Measurements from ENCODE around the gene OASL.

Gene OASL

DNA sequence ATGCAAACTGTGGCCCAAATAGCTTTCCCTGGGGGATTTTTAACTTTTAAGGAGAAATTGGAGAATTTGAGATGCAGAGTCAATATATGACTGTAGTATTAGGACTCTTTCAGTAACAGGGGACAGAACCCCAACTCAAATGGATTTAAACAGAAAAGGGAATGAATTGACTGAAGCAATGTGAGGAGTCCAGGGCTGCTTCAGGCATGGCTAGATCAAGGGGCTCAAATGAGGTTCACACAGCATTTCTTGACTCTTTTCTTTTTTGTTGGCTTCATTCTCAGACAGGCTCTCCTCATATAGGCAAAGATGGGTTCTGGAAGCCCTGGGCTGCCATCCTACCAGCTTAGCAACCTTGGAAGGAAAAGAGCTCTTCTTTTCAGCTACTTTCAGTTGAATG is 47.1 kb downstream of the OASL start:
- DNase-seq (ENCODE audit: low read depth in 2 of 2) = no peak

DNA sequence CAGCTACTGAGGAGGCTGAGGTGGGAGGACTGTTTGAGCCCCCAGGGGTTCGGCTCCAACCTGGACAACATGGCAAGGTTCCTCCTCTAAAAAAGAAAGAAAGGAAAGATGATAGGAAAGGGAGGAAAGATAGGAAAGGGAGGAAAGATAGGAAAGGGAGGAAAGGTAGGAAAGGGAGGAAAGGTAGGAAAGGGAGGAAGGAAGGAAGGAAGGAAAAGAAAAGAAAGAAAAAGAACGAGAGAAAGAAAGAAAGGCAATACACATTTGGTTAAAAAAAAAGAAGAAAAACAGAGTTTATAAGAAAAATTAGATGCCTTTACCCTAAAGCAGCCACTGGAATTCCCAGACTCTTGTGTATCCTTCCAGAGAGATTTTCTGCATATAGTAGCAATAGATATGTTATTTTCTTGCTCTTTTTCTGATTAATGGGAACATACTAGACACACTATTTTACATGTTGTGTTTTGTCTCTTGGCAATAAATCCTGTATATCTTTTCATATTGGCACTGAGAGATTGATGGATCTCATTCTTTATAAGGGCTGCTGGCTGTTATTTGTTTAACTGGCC is 48.5 kb downstream of the OASL start:
- DNase-seq (ENCODE audit: low read depth in 2 of 2) = no peak

DNA sequence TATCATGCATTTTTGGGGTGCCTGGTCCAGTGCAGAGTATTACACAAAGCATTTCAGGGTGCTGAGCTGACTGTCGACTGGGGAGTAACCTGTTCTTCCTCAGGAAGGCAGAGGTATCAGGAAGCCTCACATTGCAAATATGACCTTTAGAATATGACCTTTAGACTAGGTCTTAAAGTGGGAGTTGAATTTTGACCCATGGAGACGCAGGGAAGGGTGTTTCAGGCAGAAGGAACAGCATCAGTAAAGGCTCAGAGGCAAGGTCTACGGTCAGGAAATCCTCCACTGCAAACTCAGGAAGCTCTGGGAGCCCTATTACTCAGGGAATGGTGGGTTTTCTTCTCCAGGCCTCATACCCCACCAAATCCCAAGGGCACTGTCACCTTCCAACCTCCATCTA is 49.4 kb downstream of the OASL start:
- DNase-seq (ENCODE audit: low read depth in 2 of 2) = no peak

DNA sequence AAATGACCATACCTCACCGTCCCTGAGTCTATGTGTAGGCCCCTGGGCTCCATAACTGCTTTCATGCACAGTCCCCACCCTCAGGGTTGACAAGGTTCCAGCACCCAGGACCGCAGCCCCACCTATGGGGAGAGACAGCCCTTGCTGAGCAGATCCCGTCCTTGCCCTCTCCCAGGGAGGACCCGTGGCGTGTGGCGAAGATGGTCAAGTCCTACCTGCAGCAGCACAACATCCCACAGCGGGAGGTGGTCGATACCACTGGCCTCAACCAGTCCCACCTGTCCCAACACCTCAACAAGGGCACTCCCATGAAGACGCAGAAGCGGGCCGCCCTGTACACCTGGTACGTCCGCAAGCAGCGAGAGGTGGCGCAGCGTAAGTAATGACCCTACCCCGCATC is 50.4 kb downstream of the OASL start:
- no peak for DNase-seq (ENCODE audit: low read depth in 2 of 2)

DNA sequence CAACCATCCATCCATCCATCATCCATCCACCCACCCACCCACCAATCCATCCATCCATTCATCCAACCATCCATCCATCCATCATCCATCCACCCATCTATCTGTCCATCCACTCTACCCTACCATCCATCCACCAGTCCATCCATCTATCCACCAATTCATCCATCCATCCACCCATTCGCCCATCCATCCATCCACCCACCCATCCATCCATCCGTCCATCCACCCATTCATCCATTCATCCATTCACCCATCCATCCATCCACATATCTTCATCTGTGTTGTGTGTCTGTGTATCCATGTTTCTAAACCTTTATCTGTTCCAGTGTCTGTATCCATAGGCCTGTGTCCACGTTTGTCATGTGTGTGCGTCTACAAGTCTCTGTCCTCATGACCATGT is 50.8 kb downstream of the OASL start:
- no peak for DNase-seq (ENCODE audit: low read depth in 2 of 2)

DNA sequence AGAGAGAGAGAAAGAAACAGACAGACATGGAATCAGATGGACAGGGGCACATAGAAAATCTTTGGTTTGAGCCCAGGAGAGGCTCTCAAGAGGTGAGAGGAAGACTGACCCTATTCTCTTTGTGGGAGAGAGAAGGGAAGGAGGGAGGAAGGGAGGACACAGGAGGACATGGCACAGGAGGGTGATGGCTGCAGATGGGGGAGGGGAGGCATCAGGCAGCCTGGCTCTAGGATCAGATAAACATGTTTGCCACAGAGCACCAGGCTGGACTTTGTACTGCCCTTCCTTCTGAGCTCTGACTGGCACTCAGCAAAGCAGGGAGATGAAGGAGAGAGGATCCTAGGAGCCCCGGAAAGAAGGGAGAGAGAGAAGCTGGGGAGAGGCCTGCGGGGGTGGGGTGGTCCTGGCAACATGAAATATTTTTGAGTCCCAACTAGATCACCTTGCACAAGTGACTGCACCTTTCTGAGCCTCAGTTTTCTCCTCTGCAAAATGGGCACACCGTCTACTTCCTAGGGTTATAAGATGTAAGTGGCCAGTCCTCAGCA is 54.6 kb downstream of the OASL start:
- no peak for DNase-seq (ENCODE audit: low read depth in 2 of 2)

DNA sequence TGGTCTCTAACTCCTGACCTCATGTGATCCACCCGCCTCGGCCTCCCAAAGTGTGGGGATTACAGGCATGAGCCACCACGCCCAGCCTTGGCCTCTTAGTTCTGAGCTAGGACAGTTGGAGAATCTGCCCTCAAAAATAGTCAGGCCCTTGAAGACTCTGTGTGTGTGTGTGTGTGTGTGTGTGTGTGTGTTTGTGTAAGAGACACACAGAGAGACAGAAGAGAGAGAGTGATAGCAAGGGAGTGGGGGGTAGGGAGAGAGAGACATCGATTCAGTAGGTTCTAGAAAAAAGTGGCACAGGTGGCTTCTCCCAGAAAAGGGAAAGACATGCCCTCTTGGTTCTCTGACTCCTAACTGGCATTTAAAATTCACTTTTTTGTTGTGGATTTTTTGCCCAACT is 55.3 kb downstream of the OASL start:
- DNase-seq (ENCODE audit: low read depth in 2 of 2) = no peak

DNA sequence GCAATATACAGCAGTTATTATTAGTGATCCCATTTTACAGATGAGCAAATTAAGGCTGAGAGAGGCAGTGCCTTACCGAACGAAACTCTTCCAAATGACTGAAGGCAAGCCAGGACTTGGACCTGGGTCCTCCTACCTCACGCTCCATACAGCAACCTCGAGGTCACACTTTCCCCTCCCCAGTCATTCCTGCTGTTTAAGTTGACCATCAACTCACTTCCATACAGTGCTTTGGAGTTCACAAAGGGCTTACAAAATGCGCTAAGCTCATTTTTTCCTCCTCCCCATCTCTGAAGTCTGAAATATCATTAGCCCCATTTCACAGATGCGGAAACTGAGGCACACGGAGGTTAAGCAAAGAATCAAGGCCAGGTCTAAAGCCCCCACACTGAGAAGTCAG is 56.4 kb downstream of the OASL start:
- DNase-seq (ENCODE audit: low read depth in 2 of 2) = no peak

DNA sequence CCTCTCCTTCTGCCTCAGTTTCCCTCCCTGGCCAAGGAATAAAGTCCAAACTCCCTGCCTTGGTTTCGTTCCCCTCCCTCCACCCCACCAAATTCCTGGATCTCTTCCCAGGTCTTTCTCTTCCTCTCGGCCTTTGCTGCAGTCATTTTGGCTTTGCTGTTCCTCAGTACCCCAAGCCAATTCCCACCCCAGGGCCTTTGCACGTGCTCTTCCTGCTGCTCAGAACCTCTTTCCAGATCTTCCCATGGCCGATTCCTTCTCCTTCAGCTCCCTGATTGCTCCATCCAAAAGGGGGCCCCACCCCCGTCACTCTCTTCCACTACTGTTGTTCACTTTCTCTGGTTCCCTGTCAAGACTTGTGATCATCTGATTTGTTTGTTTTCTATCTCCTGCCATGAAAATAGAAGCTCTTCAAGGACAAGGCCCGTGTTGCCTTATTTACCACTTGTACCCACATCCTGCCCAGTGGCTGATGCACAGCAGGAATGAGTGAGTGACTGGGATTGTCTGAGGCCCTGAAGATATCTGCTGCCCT is 57.6 kb downstream of the OASL start:
- DNase-seq (ENCODE audit: low read depth in 2 of 2) = no peak

DNA sequence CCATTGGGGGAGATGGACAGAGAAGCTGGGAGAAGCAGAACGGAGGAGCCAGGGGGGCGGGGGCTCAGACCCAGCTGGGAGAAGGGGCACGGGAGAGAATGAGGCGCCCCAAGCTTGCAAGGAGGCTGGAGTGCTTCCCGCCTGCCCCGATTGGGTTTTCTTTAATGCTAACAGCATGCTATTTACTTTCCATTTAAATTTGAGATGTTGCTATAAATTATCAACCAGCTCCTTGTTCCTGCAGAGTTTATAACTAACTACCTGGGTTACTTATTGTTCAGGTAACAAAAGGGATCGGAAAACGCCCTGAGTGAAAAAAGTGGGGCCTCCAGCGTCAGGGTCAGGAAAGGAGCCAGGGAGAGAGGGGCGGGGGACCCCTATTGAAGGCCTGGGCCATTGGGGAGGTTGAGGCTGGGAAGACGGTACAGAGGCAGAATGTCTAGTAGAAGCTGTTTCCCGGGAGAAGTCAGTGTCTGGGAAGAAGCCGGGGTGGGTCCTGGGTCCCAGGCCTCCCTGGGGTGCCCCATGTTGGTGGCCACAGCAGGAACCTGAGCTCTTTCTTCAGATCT is 58.2 kb downstream of the OASL start:
- no peak for DNase-seq (ENCODE audit: low read depth in 2 of 2)

DNA sequence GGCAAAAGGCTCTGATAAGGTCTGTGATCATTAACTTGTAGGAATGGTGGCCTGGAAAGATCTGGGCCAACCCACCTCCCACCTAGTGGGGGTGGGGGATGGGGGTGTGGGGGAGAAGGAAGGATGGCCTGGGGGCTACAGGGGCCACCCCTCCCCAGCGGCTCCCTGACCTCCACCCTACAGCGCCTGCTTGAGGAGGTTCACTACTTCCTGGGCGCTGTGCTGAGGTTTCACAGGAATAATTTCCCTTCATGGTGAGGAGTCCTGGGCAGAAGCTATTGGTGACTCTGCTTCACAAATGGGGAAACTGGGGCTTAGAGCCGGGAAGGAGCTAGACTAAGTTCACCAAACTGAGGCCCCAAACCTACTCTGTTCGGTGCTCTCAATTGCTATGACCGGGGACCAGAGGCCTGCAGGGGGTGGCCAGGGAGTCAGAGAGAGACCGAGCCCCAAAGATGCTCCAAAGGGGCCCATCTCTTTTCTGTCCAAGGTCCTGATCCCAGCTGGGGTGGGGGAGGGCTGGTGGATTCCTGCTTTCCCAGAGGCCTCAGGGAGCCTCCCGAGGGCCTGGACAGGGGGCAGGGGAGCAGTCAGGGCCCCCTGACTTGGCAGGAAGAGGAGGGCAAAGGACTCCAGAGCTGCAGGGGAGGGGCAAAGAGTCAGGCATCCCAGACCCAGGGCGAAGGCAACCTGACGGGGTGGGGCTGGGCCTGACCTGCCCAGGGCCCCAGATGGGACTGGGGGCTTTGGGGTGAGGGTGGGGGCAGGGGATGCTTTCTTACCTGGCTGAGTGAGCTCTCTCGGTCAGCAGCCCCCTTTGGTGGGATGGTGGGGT is 59.0 kb downstream of the OASL start:
- DNase-seq (ENCODE audit: low read depth in 2 of 2) = no peak

DNA sequence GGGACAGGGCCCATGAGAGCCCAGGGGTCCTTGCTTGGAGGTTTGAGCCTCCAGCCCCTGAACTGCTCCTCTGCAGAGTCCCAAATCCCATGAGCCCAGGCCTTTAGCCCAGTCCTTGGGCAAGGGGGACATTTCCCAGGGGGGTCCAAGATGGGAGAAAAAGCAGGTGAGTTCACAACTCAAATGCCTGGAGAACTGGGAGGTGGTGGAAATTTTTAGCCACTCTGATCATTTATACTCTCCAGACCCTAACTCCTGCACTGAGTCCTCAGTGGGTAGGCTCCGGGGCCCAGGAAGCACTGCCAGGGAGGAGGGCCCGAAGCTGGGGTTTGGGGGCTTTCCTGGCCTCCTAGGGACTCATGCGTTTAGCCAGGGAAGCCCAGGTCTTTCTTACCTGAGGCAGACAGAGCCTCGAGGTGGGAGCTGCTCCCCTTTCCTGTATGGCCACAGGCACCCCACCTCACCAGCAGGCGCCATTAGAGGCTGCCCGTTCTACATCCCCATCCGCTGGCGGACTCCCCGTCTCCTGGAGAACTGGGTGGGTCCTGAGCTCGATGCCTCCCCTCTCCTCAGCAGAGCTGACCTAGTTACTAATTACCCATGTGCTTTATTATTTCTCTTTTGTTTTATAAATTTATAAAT is 59.7 kb downstream of the OASL start:
- no peak for DNase-seq (ENCODE audit: low read depth in 2 of 2)

DNA sequence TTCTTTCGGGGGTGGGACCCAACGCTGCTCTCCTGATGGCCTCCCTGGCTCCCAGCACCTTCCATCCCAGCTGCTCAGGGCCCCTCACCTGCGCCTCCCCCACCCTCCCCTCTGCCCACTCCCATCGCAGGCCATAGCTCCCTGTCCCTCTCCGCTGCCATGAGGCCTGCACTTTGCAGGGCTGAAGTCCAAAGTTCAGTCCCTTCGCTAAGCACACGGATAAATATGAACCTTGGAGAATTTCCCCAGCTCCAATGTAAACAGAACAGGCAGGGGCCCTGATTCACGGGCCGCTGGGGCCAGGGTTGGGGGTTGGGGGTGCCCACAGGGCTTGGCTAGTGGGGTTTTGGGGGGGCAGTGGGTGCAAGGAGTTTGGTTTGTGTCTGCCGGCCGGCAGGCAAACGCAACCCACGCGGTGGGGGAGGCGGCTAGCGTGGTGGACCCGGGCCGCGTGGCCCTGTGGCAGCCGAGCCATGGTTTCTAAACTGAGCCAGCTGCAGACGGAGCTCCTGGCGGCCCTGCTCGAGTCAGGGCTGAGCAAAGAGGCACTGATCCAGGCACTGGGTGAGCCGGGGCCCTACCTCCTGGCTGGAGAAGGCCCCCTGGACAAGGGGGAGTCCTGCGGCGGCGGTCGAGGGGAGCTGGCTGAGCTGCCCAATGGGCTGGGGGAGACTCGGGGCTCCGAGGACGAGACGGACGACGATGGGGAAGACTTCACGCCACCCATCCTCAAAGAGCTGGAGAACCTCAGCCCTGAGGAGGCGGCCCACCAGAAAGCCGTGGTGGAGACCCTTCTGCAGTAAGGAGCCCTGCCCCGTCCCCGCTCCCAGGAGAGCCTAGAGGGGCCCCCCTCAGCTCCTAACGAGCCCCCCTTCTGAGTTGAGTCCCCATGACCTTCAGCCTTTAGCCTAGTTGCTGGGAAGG is 60.5 kb downstream of the OASL start, which contains the start of gene HNF1A:
Gene HNF1A (plus strand): TSS at position 248 of the 924 bp plus-strand sequence. CDS start 226 bp downstream, at position 474.
- DNase-seq (ENCODE audit: low read depth in 2 of 2) = no peak

DNA sequence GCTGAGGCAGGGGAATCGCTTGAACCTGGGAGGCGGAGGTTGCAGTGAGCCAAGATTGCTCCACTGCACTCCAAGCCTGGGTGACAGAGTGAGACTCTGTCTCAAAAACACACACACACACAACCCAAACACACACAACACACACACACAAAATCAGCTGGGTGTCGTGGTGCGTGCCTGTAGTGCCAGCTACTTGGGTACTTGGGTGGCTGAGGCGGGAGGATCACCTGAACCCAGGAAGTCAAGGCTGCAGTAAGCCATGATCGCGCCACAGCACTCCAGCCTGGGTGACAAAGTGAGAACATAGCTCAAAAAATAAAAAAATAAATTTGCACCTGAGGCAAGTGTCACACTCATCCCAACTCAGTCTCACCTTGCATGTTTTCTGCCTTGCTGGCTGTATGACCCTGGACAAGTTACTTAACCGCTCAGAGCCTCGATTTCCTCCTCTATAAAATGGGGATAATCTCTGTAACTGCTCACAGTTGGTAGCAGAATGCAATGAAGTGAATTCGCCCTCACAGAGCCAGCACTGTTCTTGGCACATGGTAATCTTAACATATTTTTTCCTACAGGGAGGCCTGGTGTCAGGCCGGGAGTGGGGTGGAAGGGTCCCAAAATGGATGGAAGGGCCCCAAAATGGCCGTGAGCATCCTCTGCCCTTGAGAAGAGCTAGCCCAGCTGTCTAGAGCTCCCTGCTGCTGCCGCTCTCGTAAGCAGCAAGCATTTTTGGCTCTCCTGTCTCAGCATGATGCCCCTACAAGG is 61.3 kb downstream of the OASL start:
- DNase-seq (ENCODE audit: low read depth in 2 of 2) = no peak

DNA sequence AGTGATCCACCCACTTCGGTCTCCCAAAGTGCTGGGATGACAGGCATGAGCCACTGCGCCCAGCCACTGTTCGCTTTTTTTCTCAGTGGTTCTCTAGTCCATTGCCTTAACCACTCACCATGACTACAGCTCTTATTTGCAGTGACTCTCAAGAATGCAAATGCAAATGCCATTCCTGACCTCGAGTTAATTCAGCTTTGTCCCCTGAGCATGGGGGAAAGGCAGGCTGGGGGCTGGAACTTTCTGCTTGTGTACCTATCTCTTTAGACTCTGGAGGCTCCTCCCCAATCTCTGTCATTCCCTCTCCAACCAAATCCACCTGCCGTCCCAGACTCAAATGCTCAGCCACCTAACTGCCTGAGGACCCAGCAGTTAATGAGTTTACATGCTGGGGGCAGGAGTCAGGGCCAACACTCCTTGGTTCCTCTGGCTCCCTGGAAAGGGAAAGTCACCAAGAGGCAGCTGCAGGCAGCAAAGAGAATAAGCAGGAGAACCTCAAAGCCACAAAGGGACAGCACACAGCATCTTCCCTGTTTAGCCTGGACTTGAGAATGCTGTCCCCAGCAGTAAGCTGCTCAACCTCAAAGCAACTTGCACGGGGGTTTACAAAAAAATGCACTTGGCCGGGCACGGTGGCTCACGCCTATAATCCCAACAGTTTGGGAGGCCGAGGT is 66.0 kb downstream of the OASL start:
- no peak for DNase-seq (ENCODE audit: low read depth in 2 of 2)

DNA sequence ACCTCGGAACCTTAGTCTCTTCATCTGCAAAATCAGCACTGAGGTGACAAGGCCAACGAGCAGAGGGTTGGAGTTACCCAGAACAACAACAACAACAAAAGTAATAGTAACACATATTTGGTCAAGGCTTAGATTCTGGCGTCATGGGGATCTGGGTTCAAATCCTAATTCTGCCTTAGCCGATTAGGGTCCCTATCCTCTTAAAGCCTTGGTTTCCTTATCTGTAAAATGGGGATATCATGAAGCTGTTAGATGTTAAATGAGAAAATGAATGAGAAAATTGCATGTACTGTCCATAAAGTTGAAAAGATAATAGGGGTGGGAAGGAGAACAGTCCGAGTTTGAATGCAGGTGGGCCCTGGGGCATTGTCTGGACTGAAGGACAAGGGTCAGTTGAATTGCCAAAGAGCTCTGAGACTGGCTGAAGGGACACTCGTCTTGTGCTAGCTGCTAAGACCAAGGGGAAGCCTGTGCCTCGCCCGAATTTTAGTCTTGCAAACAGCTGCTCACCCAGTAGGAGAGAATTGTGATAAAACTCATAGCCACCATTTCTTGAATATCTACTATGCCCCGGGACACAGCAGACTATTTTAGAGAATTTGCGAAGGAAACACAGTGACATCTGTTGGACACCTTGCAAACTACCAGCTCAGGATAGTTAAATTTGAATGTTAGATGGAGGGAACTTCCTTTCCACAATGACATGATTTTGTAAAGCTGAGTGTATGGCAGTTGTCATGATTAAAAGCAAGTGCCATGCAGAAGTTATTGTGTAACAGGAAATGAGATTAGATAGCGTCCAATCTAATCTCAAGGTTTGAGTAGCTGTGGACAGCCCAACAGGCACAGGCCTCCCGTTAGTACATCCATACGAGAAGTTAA is 67.5 kb downstream of the OASL start:
- DNase-seq (ENCODE audit: low read depth in 2 of 2) = no peak

DNA sequence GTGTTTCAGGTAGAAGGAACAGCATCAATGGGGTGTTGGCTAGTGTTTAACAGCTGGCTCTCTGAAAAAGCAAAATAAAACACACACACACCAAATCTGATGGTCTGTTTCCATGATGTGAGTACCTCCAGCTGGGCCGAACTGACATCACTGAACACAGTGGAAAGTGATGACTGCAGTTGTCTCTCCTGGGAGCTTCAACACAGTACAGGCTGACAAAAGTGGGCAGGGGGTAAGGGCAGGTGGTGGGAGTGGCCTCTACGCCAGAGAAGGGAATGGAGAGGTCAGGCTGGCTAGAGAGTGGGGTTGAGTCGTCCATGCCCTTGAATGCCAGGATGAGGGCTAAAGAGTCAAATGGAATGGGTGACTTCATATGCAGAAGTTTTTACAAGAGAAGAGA is 68.7 kb downstream of the OASL start:
- no peak for DNase-seq (ENCODE audit: low read depth in 2 of 2)
